OCI-LY3 (cell line): ENCODE results near the gene NUP93.

Experiments used
- H2AFZ ChIP-seq: fragments of 200-600, 300-600 bp; shearing (Covaris generic); 2 replicates; pipeline ENCODE4 v1.6.0; 2014; ENCODE audit warnings: antibody characterized with exemption, low read depth, low read length
- H3K27ac ChIP-seq: fragments of 200-600, 300-600 bp; sonication (generic); 2 replicates; pipeline ENCODE4 v1.5.1; 2014; ENCODE audit warnings: mild to moderate bottlenecking, low read length, moderate library complexity, mixed read lengths
- H3K27me3 ChIP-seq: fragments of 200-600, 300-600 bp; sonication (generic); 2 replicates; pipeline ENCODE4 v1.6.1; 2014; ENCODE audit warnings: low read depth, low read length, mixed read lengths
- H3K36me3 ChIP-seq: fragments of 200-600, 300-600 bp; sonication (generic); replicated peaks from 2 replicates; pipeline ENCODE3; 2014; ENCODE audit warnings: low read depth, low read length, mixed read lengths
- H3K4me1 ChIP-seq: fragments of 300-600, 200-600 bp; sonication (generic); 2 replicates; pipeline ENCODE4 v1.6.1; 2014; ENCODE audit warnings: low read length, mixed read lengths
- H3K4me2 ChIP-seq: fragments of 200-600, 300-600 bp; sonication (generic); 2 replicates; pipeline ENCODE4 v1.6.1; 2014; ENCODE audit warnings: low read length, mixed read lengths
- H3K4me3 ChIP-seq: fragments of 300-600, 200-600 bp; sonication (generic); 2 replicates; pipeline ENCODE4 v1.5.1; 2014; ENCODE audit warnings: antibody characterized with exemption, mild to moderate bottlenecking, low read length, moderate library complexity
- H3K79me2 ChIP-seq: fragments of 300-600, 200-600 bp; shearing (Covaris generic); 2 replicates; pipeline ENCODE4 v1.6.1; 2014; ENCODE audit warnings: mild to moderate bottlenecking, low read length, mixed read lengths
- H3K9ac ChIP-seq: fragments of 300-600, 200-600 bp; shearing (Covaris generic); 2 replicates; pipeline ENCODE4 v1.6.0; 2014; ENCODE audit warnings: mild to moderate bottlenecking, low read length, moderate library complexity
- H3K9me3 ChIP-seq: fragments of 200-600, 300-600 bp; shearing (Covaris generic); 2 replicates; pipeline ENCODE4 v1.6.1; 2014; ENCODE audit warnings: low read length, mixed read lengths; ENCODE audit not compliant: insufficient read depth
- H4K20me1 ChIP-seq: fragments of 200-600, 300-600 bp; sonication (generic); 2 replicates; pipeline ENCODE4 v1.6.1; 2016; ENCODE audit warnings: low read length, mixed read lengths; ENCODE audit not compliant: insufficient read depth
- CTCF ChIP-seq: fragments of 200-600, 300-600 bp; sonication (generic); IDR thresholded peaks from 2 replicates; pipeline ENCODE4 v1.5.1; 2014; ENCODE audit warnings: antibody characterized with exemption, low read length, low read depth
- EZH2phosphoT487 ChIP-seq: fragments of 200-600 bp; shearing (Covaris generic); IDR thresholded peaks from 2 replicates; pipeline ENCODE4 v1.6.1; 2018; ENCODE audit warnings: antibody characterized with exemption, mixed run types, low read depth

Gene NUP93

GRCh38 chr16:56848955-56849689 is 119.2 kb downstream of the NUP93 start:
- H3K4me2 ChIP-seq = no peak overlapping the region
- H2AFZ ChIP-seq = no peak overlapping the region
- peaks cover 22% of the 10 kb centered on the region for H3K36me3 ChIP-seq
- H3K79me2 ChIP-seq = no peaks in the 10 kb centered on the region
- peaks cover 28% of the 10 kb centered on the region for H3K4me1 ChIP-seq
- no peak for TF ChIP-seq EZH2phosphoT487
- TF ChIP-seq CTCF = no peak
- H3K9ac ChIP-seq = no peak overlapping the region
- H3K27ac ChIP-seq = no peak overlapping the region
- H3K4me3 ChIP-seq = no peak overlapping the region
- no peaks in the 10 kb centered on the region for H3K27me3 ChIP-seq
- no peaks in the 10 kb centered on the region for H3K9me3 ChIP-seq
- no peaks in the 10 kb centered on the region for H4K20me1 ChIP-seq

- no peak for TF ChIP-seq CTCF
- no peak overlapping the region for H3K27ac ChIP-seq
- H3K79me2 ChIP-seq = no peaks in the 10 kb centered on the region
- peaks cover 19% of the 10 kb centered on the region for H3K36me3 ChIP-seq
- no peak overlapping the region for H3K4me2 ChIP-seq
- no peak overlapping the region for H2AFZ ChIP-seq
- no peaks in the 10 kb centered on the region for H3K9me3 ChIP-seq
- H3K4me3 ChIP-seq = no peak overlapping the region
- H3K9ac ChIP-seq = no peak overlapping the region
- H3K27me3 ChIP-seq = no peaks in the 10 kb centered on the region
- no peaks in the 10 kb centered on the region for H4K20me1 ChIP-seq
- peaks cover 28% of the 10 kb centered on the region for H3K4me1 ChIP-seq
These were observed 120.1 kb downstream of the NUP93 start for GRCh38 chr16:56849690-56850680.

- Histone ChIP-seq H3K4me3 (no peak overlapping the region), H3K9me3 (no peaks in the 10 kb centered on the region), H2AFZ (no peak overlapping the region), H3K79me2 (no peaks in the 10 kb centered on the region), H3K27me3 (no peaks in the 10 kb centered on the region), H3K4me2 (no peak overlapping the region), H3K27ac (no peak overlapping the region), H3K9ac (no peak overlapping the region), H3K4me1 (peaks cover 24% of the 10 kb centered on the region), H4K20me1 (no peaks in the 10 kb centered on the region), H3K36me3 (peaks cover 13% of the 10 kb centered on the region)
- TF ChIP-seq EZH2phosphoT487 (no peak), CTCF (peak; percentile 60)
These were observed 121.9 kb downstream of the NUP93 start for GRCh38 chr16:56851671-56852400.

- H3K9me3 ChIP-seq = no peaks in the 10 kb centered on the region
- no peaks in the 10 kb centered on the region for H3K27me3 ChIP-seq
- H3K4me3 ChIP-seq = no peak overlapping the region
- no peak overlapping the region for H3K27ac ChIP-seq
- H3K4me2 ChIP-seq = no peak overlapping the region
- no peaks in the 10 kb centered on the region for H3K79me2 ChIP-seq
- H3K4me1 ChIP-seq = peaks cover 24% of the 10 kb centered on the region
- H2AFZ ChIP-seq = no peak overlapping the region
- peaks cover 13% of the 10 kb centered on the region for H3K36me3 ChIP-seq
- H4K20me1 ChIP-seq = no peaks in the 10 kb centered on the region
- no peak for TF ChIP-seq EZH2phosphoT487
- TF ChIP-seq CTCF = no peak
- no peak overlapping the region for H3K9ac ChIP-seq
These were observed 122.4 kb downstream of the NUP93 start for GRCh38 chr16:56852401-56852730.
